ENCODE data around the gene FTCD. TPM values are rescaled to one million over a fixed set of nuclear protein-coding genes. Genes with fewer than 3 reads are reported as not detected.

Gene FTCD
- total RNA-seq, 1 experiment from 2014 or later: 0.40 TPM

DNA sequence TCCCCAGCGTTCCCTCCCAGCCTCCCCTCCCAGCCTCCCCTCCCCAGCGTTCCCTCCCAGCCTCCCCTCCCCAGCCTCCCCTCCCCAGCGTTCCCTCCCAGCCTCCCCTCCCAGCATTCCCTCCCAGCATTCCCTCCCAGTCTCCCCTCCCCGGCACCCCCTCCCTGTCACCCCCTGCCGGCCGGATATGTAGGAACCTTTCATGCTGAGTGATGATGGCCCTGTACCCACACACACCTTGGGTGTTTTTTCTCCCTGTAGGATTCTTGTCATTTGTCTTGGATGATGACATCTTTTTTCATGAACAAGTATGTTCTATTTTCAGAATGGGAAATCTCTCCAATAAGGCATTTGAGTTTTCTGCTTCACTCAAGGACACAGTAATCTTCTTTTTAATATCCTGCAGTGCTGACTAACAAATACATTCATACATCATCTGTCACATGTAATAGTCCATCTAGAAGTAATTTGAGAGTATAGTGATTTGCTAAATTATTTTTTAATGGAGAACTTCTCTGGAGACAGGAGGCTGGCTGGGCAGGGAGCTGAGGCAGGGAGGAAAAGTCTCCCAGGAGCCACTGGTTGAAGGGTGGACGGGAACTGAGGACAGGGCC lies 19.5 kb downstream of the FTCD start:
- H3K4me2 ChIP-seq (ENCODE audit: low read length): no peak overlapping the region
- H3K9ac ChIP-seq (ENCODE audit: low read length): no peak overlapping the region
- CTCF ChIA-PET: no interaction called here
- no peaks in the 10 kb centered on the region for H3K36me3 ChIP-seq (ENCODE audit: low read depth, low read length)
- no peaks in the 10 kb centered on the region for H3F3A ChIP-seq (ENCODE audit: low read length, unreplicated experiment)
- no peaks in the 10 kb centered on the region for H3K27me3 ChIP-seq (ENCODE audit: low read length)
- H2AFZ ChIP-seq (ENCODE audit: low read length): no peak overlapping the region
- H3K79me2 ChIP-seq (ENCODE audit: low read length): no peaks in the 10 kb centered on the region
- no peaks in the 10 kb centered on the region for H3K9me2 ChIP-seq (replicated peaks; ENCODE audit: low read length)
- POLR2A ChIA-PET (ENCODE audit: unreplicated experiment): no interaction called here
- no peaks in the 10 kb centered on the region for H3K4me1 ChIP-seq (ENCODE audit: insufficient read depth, low read length)
- ATAC-seq: no peak
- no peak overlapping the region for H3K27ac ChIP-seq (ENCODE audit: low read length)
- no peaks in the 10 kb centered on the region for H3K9me3 ChIP-seq (ENCODE audit: low read length)
- no peaks in the 10 kb centered on the region for H4K20me1 ChIP-seq (ENCODE audit: low read length)
- TF ChIP-seq EZH2phosphoT487 (IDR thresholded peaks at IDR 0.05; ENCODE audit: borderline replicate concordance, low read length): no peak
- TF ChIP-seq, protein P1, sequence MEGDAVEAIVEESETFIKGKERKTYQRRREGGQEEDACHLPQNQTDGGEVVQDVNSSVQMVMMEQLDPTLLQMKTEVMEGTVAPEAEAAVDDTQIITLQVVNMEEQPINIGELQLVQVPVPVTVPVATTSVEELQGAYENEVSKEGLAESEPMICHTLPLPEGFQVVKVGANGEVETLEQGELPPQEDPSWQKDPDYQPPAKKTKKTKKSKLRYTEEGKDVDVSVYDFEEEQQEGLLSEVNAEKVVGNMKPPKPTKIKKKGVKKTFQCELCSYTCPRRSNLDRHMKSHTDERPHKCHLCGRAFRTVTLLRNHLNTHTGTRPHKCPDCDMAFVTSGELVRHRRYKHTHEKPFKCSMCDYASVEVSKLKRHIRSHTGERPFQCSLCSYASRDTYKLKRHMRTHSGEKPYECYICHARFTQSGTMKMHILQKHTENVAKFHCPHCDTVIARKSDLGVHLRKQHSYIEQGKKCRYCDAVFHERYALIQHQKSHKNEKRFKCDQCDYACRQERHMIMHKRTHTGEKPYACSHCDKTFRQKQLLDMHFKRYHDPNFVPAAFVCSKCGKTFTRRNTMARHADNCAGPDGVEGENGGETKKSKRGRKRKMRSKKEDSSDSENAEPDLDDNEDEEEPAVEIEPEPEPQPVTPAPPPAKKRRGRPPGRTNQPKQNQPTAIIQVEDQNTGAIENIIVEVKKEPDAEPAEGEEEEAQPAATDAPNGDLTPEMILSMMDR (conservative IDR thresholded peaks at IDR 0.05; ENCODE audit: low read depth, low read length): no peak
- no peak for TF ChIP-seq EZH2 (IDR thresholded peaks at IDR 0.05; ENCODE audit: low read length, unreplicated experiment)
- H3K4me3 ChIP-seq (ENCODE audit: low read length): no peak overlapping the region
- no peak for DNase-seq
- intact Hi-C loops (cut with micrococcal nuclease): no loop called here
- no TSS peak for BruUV-seq (replicated peaks)

DNA sequence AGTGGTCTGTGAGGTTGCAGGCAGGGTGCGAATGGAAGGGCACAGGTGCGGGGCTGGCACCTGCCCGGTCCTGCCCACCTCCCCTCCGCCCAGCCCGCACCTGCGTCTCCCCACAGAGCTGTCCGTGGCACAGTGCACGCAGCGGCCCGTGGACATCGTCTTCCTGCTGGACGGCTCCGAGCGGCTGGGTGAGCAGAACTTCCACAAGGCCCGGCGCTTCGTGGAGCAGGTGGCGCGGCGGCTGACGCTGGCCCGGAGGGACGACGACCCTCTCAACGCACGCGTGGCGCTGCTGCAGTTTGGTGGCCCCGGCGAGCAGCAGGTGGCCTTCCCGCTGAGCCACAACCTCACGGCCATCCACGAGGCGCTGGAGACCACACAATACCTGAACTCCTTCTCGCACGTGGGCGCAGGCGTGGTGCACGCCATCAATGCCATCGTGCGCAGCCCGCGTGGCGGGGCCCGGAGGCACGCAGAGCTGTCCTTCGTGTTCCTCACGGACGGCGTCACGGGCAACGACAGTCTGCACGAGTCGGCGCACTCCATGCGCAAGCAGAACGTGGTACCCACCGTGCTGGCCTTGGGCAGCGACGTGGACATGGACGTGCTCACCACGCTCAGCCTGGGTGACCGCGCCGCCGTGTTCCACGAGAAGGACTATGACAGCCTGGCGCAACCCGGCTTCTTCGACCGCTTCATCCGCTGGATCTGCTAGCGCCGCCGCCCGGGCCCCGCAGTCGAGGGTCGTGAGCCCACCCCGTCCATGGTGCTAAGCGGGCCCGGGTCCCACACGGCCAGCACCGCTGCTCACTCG lies 23.3 kb downstream of the FTCD start:
- Histone ChIP-seq H3K9me2 (replicated peaks; ENCODE audit: low read length) (no peaks in the 10 kb centered on the region), H3K4me2 (ENCODE audit: low read length) (no peak overlapping the region), H3K79me2 (ENCODE audit: low read length) (no peaks in the 10 kb centered on the region), H3K4me1 (ENCODE audit: insufficient read depth, low read length) (no peaks in the 10 kb centered on the region), H3K9ac (ENCODE audit: low read length) (no peak overlapping the region), H4K20me1 (ENCODE audit: low read length) (no peaks in the 10 kb centered on the region), H3F3A (ENCODE audit: low read length, unreplicated experiment) (no peaks in the 10 kb centered on the region), H2AFZ (ENCODE audit: low read length) (no peak overlapping the region), H3K36me3 (ENCODE audit: low read depth, low read length) (peaks cover 10% of the 10 kb centered on the region), H3K9me3 (ENCODE audit: low read length) (no peaks in the 10 kb centered on the region), H3K27ac (ENCODE audit: low read length) (no peak overlapping the region), H3K4me3 (ENCODE audit: low read length) (no peak overlapping the region), H3K27me3 (ENCODE audit: low read length) (no peaks in the 10 kb centered on the region)
- TF ChIP-seq EZH2phosphoT487 (IDR thresholded peaks at IDR 0.05; ENCODE audit: borderline replicate concordance, low read length) (no peak), EZH2 (IDR thresholded peaks at IDR 0.05; ENCODE audit: low read length, unreplicated experiment) (no peak)
- TF ChIP-seq, protein P1 (conservative IDR thresholded peaks at IDR 0.05; ENCODE audit: low read depth, low read length): no peak
- TSS peak; percentile 67 for BruUV-seq (replicated peaks)
- POLR2A ChIA-PET (ENCODE audit: unreplicated experiment): no interaction called here
- DNase-seq (no peak), ATAC-seq (no peak)
- intact Hi-C loops (cut with micrococcal nuclease): no loop called here
- CTCF ChIA-PET: no interaction called here

DNA sequence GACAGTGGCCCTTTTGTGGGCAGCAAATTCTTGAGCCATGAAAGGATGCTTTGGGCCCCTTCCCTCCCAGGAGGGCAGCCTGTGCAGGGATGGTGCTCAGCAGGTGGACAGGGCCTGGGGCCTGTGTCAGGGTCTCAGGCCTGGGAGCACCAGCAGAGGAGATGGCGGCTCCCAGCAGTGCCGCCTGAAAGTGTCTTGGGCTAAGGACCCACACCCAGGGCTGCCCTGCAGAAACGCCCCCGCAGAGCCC lies 23.9 kb downstream of the FTCD start:
- no peak overlapping the region for H3K4me3 ChIP-seq (ENCODE audit: low read length)
- intact Hi-C loops (cut with micrococcal nuclease): no loop called here
- H3F3A ChIP-seq (ENCODE audit: low read length, unreplicated experiment): no peaks in the 10 kb centered on the region
- DNase-seq: no peak
- ATAC-seq: peak; percentile 3; the same call in 1 of the 2 replicates
- no peaks in the 10 kb centered on the region for H3K79me2 ChIP-seq (ENCODE audit: low read length)
- no TSS peak for BruUV-seq (replicated peaks)
- no peak overlapping the region for H3K9ac ChIP-seq (ENCODE audit: low read length)
- H3K27ac ChIP-seq (ENCODE audit: low read length): no peak overlapping the region
- TF ChIP-seq, protein P1 (conservative IDR thresholded peaks at IDR 0.05; ENCODE audit: low read depth, low read length): no peak
- no peak for TF ChIP-seq EZH2phosphoT487 (IDR thresholded peaks at IDR 0.05; ENCODE audit: borderline replicate concordance, low read length)
- no peak for TF ChIP-seq EZH2 (IDR thresholded peaks at IDR 0.05; ENCODE audit: low read length, unreplicated experiment)
- H3K4me1 ChIP-seq (ENCODE audit: insufficient read depth, low read length): no peaks in the 10 kb centered on the region
- H3K27me3 ChIP-seq (ENCODE audit: low read length): no peaks in the 10 kb centered on the region
- no peaks in the 10 kb centered on the region for H3K9me3 ChIP-seq (ENCODE audit: low read length)
- H3K4me2 ChIP-seq (ENCODE audit: low read length): no peak overlapping the region
- no peak overlapping the region for H2AFZ ChIP-seq (ENCODE audit: low read length)
- POLR2A ChIA-PET (ENCODE audit: unreplicated experiment): interaction anchor here (0.5 kb wide), 1 partner anchor 158 kb away, joined by 13 read pairs; no protein-coding TSS in a partner anchor
- H3K9me2 ChIP-seq (replicated peaks; ENCODE audit: low read length): no peaks in the 10 kb centered on the region
- H3K36me3 ChIP-seq (ENCODE audit: low read depth, low read length): peaks cover 14% of the 10 kb centered on the region
- H4K20me1 ChIP-seq (ENCODE audit: low read length): no peaks in the 10 kb centered on the region
- CTCF ChIA-PET: no interaction called here
